Heart left ventricle (tissue), 13 donors: ENCODE measurements around the gene MARVELD2.
"Not testable (repeated sequence)": the region's sequence is repeated elsewhere in the genome, so short reads cannot be mapped to it uniquely, and the experiment has no call there.

Experiments used
- CTCF ChIP-seq, 12 donors: fragments of 200-600 bp; sonication (generic) in 4 of 12; IDR thresholded peaks; one replicate each; pipeline versions ENCODE4 v1.5.0 to v1.8.0; 2018 to 2022; ENCODE audit warnings: antibody characterized with exemption in 12 of 12, mild to moderate bottlenecking in 5 of 12
- POLR2A ChIP-seq, 2 donors: fragments of 450-650 bp; IDR thresholded peaks; one replicate each; pipeline ENCODE4 v1.6.1; 2017; ENCODE audit warnings: antibody characterized with exemption in 2 of 2, mild to moderate bottlenecking in 2 of 2, moderate library complexity in 2 of 2
- donor health status: ischemic (EF 13 %, LVEDD 7.1; RV severe dilation, severe dysfunction).
- donor health status: DM: no; HTN: yes; CAD: no.
- donor health status: DM: no; HTN: no; CAD: no.
- donor health status: ischemic (EF 25% LVEDD 6.9; RV normal size, moderate dysfunction).
- donor health status: ischemic (EF 25% LVEDD 5.7; RV mildly dilated, moderate dysfunction).
- donor health status: ischemic (EF 35%, LVEDD 5.7; RV mildly dilated, moderate dysfunction).
- donor health status: nonischemic (EF 11% LVEDD 7.7; RV severe dilation, severe dysfunction).
- donor health status: DM: yes; HTN: yes; CAD: no.
- donor health status: PGD.
- donor health status: ischemic (EF 29% LVEDD 5.4; RV normal size, mild dysfunction).
- donor health status: nonischemic (EF 23%, LVEDD 6.1; RV moderate dilation, normal function).

- not testable (repeated sequence) for TF ChIP-seq CTCF, POLR2A (IDR thresholded peaks at IDR 0.05)
These were observed 63.4 kb downstream of the MARVELD2 start for GRCh38 chr5:69478296-69478695.
